K562 (cell line): ENCODE results near the gene JMJD1C. TPM values are rescaled to one million over a fixed set of nuclear protein-coding genes. Genes with fewer than 3 reads are reported as not detected.
A peak's percentile ranks its signal among the peaks of the same experiment; 100 is the strongest.

Source experiments
- CBFA2T3 ChIP-seq: fragments of 450-650 bp; IDR thresholded peaks from 2 replicates; pipeline ENCODE4 v1.6.1; 2017
- CBFB ChIP-seq: sonication (generic); formaldehyde crosslinking; IDR thresholded peaks from 2 replicates; pipeline ENCODE4 v1.4.0; 2020; ENCODE audit warnings: mild to moderate bottlenecking, missing genetic modification reagents
- CBX3 ChIP-seq, 2 experiments: IDR thresholded peaks; 1 replicate in 1 of 2; 2 replicates in 1 of 2; pipeline ENCODE4 v1.6.1; 2012; ENCODE audit warnings: inconsistent platforms in 2 of 2, low read length in 2 of 2, borderline replicate concordance in 1 of 2, control low read depth in 1 of 2
- DNMT1 ChIP-seq: fragments of 450-650 bp; IDR thresholded peaks from 2 replicates; pipeline ENCODE4 v1.6.1; 2016; ENCODE audit warnings: antibody characterized with exemption, mild to moderate bottlenecking
- ERF ChIP-seq: fragments of 450-650 bp; formaldehyde crosslinking; IDR thresholded peaks from 2 replicates; pipeline ENCODE4 v1.4.0; 2020; ENCODE audit warnings: mild to moderate bottlenecking, mixed read lengths
- HCFC1 ChIP-seq: IDR thresholded peaks from 2 replicates; pipeline ENCODE4 v1.6.1; 2012; ENCODE audit warnings: low read depth, low read length, improper control_type of control experiment
- HDAC8 ChIP-seq: fragments of 450-650 bp; IDR thresholded peaks from 2 replicates; pipeline ENCODE4 v1.6.1; 2016; ENCODE audit warnings: mild to moderate bottlenecking, missing genetic modification characterization, moderate library complexity, missing compliant biosample characterization
- HNRNPLL ChIP-seq: fragments of 200-400 bp; formaldehyde crosslinking; IDR thresholded peaks from 2 replicates; pipeline ENCODE4 v1.6.1; 2017; ENCODE audit warnings: low read length, low read depth, mild to moderate bottlenecking; ENCODE audit not compliant: poor library complexity, severe bottlenecking
- IFI16 ChIP-seq: fragments of 250-450 bp; sonication (Bioruptor Pico); IDR thresholded peaks from 2 replicates; pipeline ENCODE4 v2.1.2; 2022; ENCODE audit warnings: mild to moderate bottlenecking, inconsistent platforms
- L3MBTL2 ChIP-seq: fragments of 450-650 bp; IDR thresholded peaks from 2 replicates; pipeline ENCODE4 v1.6.1; 2016; ENCODE audit warnings: mild to moderate bottlenecking, moderate library complexity
- NCOR1 ChIP-seq: fragments of 450-650 bp; IDR thresholded peaks from 2 replicates; pipeline ENCODE4 v1.6.1; 2016; ENCODE audit warnings: mild to moderate bottlenecking, moderate library complexity
- PHB2 ChIP-seq: fragments of 450-650 bp; IDR thresholded peaks from 2 replicates; pipeline ENCODE4 v1.6.1; 2017; ENCODE audit warnings: low read depth
- POLR2G ChIP-seq: fragments of 200-400 bp; formaldehyde crosslinking; IDR thresholded peaks from 2 replicates; pipeline ENCODE4 v1.6.1; 2017; ENCODE audit warnings: low read depth, mild to moderate bottlenecking, antibody characterized with exemption, low read length, moderate library complexity
- POLR3G ChIP-seq: IDR thresholded peaks from 2 replicates; pipeline ENCODE4 v1.6.1; 2011; ENCODE audit not compliant: insufficient read length, insufficient replicate concordance; ENCODE audit errors: extremely low read depth
- RBM15 ChIP-seq: fragments of 200-400 bp; formaldehyde crosslinking; IDR thresholded peaks from 2 replicates; pipeline ENCODE4 v1.6.1; 2018; ENCODE audit warnings: mild to moderate bottlenecking, low read length, moderate library complexity; ENCODE audit not compliant: insufficient read depth
- SMARCA5 ChIP-seq: fragments of 450-650 bp; IDR thresholded peaks from 2 replicates; pipeline ENCODE4 v1.6.1; 2016
- SP2 ChIP-seq: IDR thresholded peaks from 2 replicates; pipeline ENCODE4 v1.6.1; 2011; ENCODE audit warnings: mild to moderate bottlenecking, low read depth, low read length, moderate library complexity; ENCODE audit not compliant: poor library complexity, severe bottlenecking; ENCODE audit errors: extremely low read depth
- SREBF1 ChIP-seq: fragments of 150-350 bp; IDR thresholded peaks from 2 replicates; pipeline ENCODE4 v1.6.1; 2014; ENCODE audit warnings: antibody characterized with exemption, low read depth, low read length, borderline replicate concordance
- TCF7 ChIP-seq: sonication (generic); IDR thresholded peaks from 2 replicates; pipeline ENCODE4 v1.6.1; 2016; ENCODE audit warnings: antibody characterized with exemption, borderline replicate concordance
- TEAD2 ChIP-seq: fragments of 450-650 bp; IDR thresholded peaks from 2 replicates; pipeline ENCODE4 v1.6.1; 2016; ENCODE audit warnings: missing genetic modification characterization, control low read depth, missing compliant biosample characterization
- ZKSCAN8 ChIP-seq: fragments of 200-800 bp; sonication (Bioruptor generic); IDR thresholded peaks from 2 replicates; pipeline ENCODE4 v1.6.1; 2016; ENCODE audit warnings: missing genetic modification characterization, missing compliant biosample characterization
- ZNF175 ChIP-seq: fragments of 200-800 bp; sonication (Bioruptor generic); IDR thresholded peaks from 2 replicates; pipeline ENCODE4 v1.6.1; 2016; ENCODE audit warnings: low read depth, mild to moderate bottlenecking, missing genetic modification characterization, missing compliant biosample characterization
- ZNF23 ChIP-seq: fragments of 250-450 bp; sonication (Bioruptor Pico); IDR thresholded peaks from 2 replicates; pipeline ENCODE4 v1.4.0; 2020; ENCODE audit warnings: mild to moderate bottlenecking
- ZNF354B ChIP-seq: fragments of 250-450 bp; sonication (Bioruptor Pico); IDR thresholded peaks from 2 replicates; pipeline ENCODE4 v1.4.0; 2020
- ZNF449 ChIP-seq: fragments of 250-450 bp; sonication (Bioruptor Pico); IDR thresholded peaks from 2 replicates; pipeline ENCODE4 v1.8.0; 2022; ENCODE audit warnings: moderate library complexity, mild to moderate bottlenecking, inconsistent platforms
- ZNF696 ChIP-seq: fragments of 250-450 bp; sonication (Bioruptor Pico); conservative IDR thresholded peaks from 2 replicates; pipeline ENCODE4 v1.4.0; 2020; ENCODE audit warnings: mild to moderate bottlenecking, moderate library complexity
- polyA plus RNA-seq, 8 experiments: library from polyadenylated mRNA; depleted of rRNA in 4 of 8; stranded (reverse) in 5 of 8; unstranded in 3 of 8; fragments of >200 nt; fragmentation: Nextera tagmentation in 2 of 8; fragmentation: Illumina TruSeq in 1 of 8; extraction: Ambion mirVana in 2 of 8; extraction: Trizol in 1 of 8; gene quantifications; 2 replicates each; pipeline versions ENCODE4 v1.2.1 to v1.2.3, GENCODE V29; 2011 to 2014; ENCODE audit warnings: inconsistent platforms in 1 of 8, missing spikeins in 1 of 8
- total RNA-seq, 7 experiments: library from RNA; depleted of rRNA in 6 of 7; stranded (reverse); fragments of >200 nt in 6 of 7; fragmentation: Illumina TruSeq in 2 of 7; extraction: Trizol in 2 of 7; gene quantifications; 2 replicates each; pipeline versions ENCODE4 v1.2.1 to v1.2.3, GENCODE V29; 2011 to 2021; ENCODE audit warnings: low replicate concordance in 1 of 7
- TF ChIP-seq, protein P1 (sequence below): IDR thresholded peaks from 2 replicates; pipeline ENCODE4 v1.6.1; 2012; ENCODE audit warnings: low read depth, low read length, improper control_type of control experiment, borderline replicate concordance

Gene JMJD1C
- total and polyA plus RNA-seq, 9 of the 15 experiments (the other 6 are each of a cell fraction or from before 2014, with no cell fraction given) = 25.3 to 68.0 (median 47.2) TPM

DNA sequence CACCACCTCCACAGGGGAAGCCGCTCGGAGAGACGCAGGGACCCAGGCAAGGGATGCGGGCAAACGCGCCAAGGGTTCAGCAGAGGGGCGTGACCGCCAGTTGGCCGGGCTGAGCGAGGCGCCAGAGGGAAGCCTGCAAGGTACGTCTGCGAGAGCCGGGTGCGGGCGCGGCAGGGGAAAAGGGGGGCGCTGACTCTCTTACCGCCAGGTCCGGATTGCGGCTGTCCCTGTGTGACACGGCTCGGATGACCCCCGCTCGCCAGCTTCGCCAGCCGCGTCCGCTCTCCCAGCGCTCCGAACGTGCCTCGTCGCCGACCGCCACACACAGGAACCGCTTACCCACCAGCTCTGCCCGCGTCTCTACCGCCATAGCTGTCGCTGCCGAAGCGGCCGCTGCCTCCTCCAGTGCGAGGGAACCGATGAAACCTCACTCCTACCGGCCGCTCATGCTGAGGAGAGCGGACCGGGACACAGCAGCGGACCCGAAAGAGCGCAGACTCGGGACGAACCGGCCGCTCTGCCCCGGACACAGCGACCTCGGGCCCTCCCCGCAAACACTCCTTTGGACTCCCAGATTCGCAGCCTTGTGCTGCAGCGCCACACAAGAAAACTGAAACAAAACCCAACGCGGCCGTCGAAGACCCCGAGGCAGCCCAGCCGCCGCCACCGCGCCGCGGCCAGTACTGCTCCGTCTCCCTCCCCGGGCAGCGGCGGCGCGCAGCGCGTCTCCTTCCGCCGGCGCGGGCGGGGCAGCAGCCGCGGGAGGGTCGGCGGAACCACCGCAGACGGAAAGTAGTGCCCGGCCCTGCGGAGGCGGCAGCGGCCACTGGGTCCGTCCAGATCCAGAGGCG, at the start of gene JMJD1C (continued):
- no peak for TF ChIP-seq ZKSCAN8
- no peak for TF ChIP-seq RBM15
- TF ChIP-seq, protein P1, sequence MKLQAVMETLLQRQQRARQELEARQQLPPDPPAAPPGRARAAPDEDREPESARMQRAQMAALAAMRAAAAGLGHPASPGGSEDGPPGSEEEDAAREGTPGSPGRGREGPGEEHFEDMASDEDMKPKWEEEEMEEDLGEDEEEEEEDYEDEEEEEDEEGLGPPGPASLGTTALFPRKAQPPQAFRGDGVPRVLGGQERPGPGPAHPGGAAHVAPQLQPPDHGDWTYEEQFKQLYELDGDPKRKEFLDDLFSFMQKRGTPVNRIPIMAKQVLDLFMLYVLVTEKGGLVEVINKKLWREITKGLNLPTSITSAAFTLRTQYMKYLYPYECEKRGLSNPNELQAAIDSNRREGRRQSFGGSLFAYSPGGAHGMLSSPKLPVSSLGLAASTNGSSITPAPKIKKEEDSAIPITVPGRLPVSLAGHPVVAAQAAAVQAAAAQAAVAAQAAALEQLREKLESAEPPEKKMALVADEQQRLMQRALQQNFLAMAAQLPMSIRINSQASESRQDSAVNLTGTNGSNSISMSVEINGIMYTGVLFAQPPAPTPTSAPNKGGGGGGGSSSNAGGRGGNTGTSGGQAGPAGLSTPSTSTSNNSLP = no peak
- peak; percentile 92; the same call in 1 of the 2 replicates for TF ChIP-seq CBFB (CRISPR knock-in tag)
- TF ChIP-seq HNRNPLL = peak; percentile 26
- peak; percentile 83 for TF ChIP-seq HDAC8 (tag)
- TF ChIP-seq DNMT1 = no peak
- TF ChIP-seq SREBF1 = no peak
- TF ChIP-seq SP2 = no peak
- TF ChIP-seq ERF (CRISPR knock-in tag) = peak; percentile 19; the same call in 1 of the 2 replicates
- TF ChIP-seq ZNF449 (CRISPR knock-in tag) = no peak
- peak; percentile 97 for TF ChIP-seq ZNF23 (CRISPR knock-in tag)
- TF ChIP-seq ZNF354B (CRISPR knock-in tag) = no peak
- TF ChIP-seq ZNF696 (CRISPR knock-in tag) = no peak
- no peak for TF ChIP-seq CBFA2T3
- no peak; a peak in 1 of 3 replicates for TF ChIP-seq CBX3 (IDR thresholded peaks at IDR 0.05; ENCODE audit: borderline replicate concordance in 1 of 2, low read length in 2 of 2)
- no peak for TF ChIP-seq TEAD2 (tag)
- no peak for TF ChIP-seq IFI16 (CRISPR knock-in tag)
- peak; percentile 48; the same call in 1 of the 2 replicates for TF ChIP-seq ZNF175 (CRISPR knock-in tag)
- peak; percentile 76; the same call in 1 of the 2 replicates for TF ChIP-seq L3MBTL2
- no peak for TF ChIP-seq PHB2
- TF ChIP-seq POLR2G = peak; percentile 95
- TF ChIP-seq HCFC1 = peak; percentile 41; the same call in 1 of the 2 replicates
- TF ChIP-seq SMARCA5 = no peak
- TF ChIP-seq NCOR1 = peak; percentile 67
- TF ChIP-seq TCF7 = no peak
- TF ChIP-seq POLR3G = no peak
